Common myeloid progenitor, CD34-positive (primary cell): ENCODE data around the gene THBS4.

Experiments
- CTCF ChIA-PET: fragments of 350-600 bp; sonication (Branson Sonifier 250); formaldehyde crosslinking; loops from one replicate; lab custom pipeline; 2021; ENCODE audit warnings: antibody characterized with exemption; lab: Charles Lee
- POLR2A ChIA-PET: fragments of 350-600 bp; sonication (Branson Sonifier 250); formaldehyde crosslinking; loops from one replicate; lab custom pipeline; 2021; ENCODE audit warnings: antibody characterized with exemption; lab: Charles Lee
- DNase-seq, 3 donors: peaks; one replicate each; pipeline versions ENCODE4 v3.0.0 to v3.0.0-alpha.2; 2013
- H3K27ac ChIP-seq, 2 experiments: 1 replicate in 1 of 2; 2 replicates in 1 of 2; pipeline ENCODE4 v1.7.0; 2013; ENCODE audit warnings: inconsistent platforms in 2 of 2, low read length in 2 of 2, mild to moderate bottlenecking in 2 of 2, low read depth in 1 of 2, moderate library complexity in 1 of 2; ENCODE audit not compliant: severe bottlenecking in 2 of 2, insufficient read depth in 1 of 2, poor library complexity in 1 of 2
- H3K27me3 ChIP-seq, 5 experiments: replicated peaks in 2 of 5; 1 replicate in 3 of 5; 2 replicates in 2 of 5; pipeline versions ENCODE4 v1.6.1 to v1.7.0; 2013; ENCODE audit warnings: low read length in 4 of 5, mild to moderate bottlenecking in 2 of 5, moderate library complexity in 2 of 5, inconsistent platforms in 1 of 5; ENCODE audit not compliant: insufficient read depth in 5 of 5, control insufficient read depth in 4 of 5
- H3K36me3 ChIP-seq, 4 experiments: 1 replicate in 2 of 4; 2 replicates in 2 of 4; pipeline versions ENCODE4 v1.6.1 to v1.7.0; 2013; ENCODE audit warnings: low read length in 3 of 4, control low read depth in 1 of 4, mild to moderate bottlenecking in 1 of 4; ENCODE audit not compliant: control insufficient read depth in 4 of 4, insufficient read depth in 4 of 4
- H3K4me1 ChIP-seq, 4 experiments: 1 replicate in 3 of 4; 2 replicates in 1 of 4; pipeline versions ENCODE4 v1.6.1 to v1.7.1; 2013; ENCODE audit warnings: low read length in 3 of 4, mild to moderate bottlenecking in 3 of 4, control low read depth in 1 of 4, inconsistent platforms in 1 of 4, moderate library complexity in 1 of 4; ENCODE audit not compliant: control insufficient read depth in 4 of 4, insufficient read depth in 4 of 4; ENCODE audit errors: control extremely low read depth in 1 of 4
- H3K4me3 ChIP-seq, 7 experiments: 1 replicate in 4 of 7; 2 replicates in 3 of 7; pipeline versions ENCODE4 v1.5.1 to v1.7.0; 2013; ENCODE audit warnings: mild to moderate bottlenecking in 7 of 7, low read length in 6 of 7, moderate library complexity in 6 of 7, inconsistent platforms in 2 of 7, low read depth in 2 of 7, control low read depth in 1 of 7; ENCODE audit not compliant: insufficient read depth in 4 of 7, control insufficient read depth in 1 of 7; ENCODE audit errors: extremely low read depth in 1 of 7
- H3K9me3 ChIP-seq, 5 experiments: 1 replicate in 4 of 5; 2 replicates in 1 of 5; pipeline versions ENCODE4 v1.6.1 to v1.7.1; 2013; ENCODE audit warnings: low read length in 4 of 5, mild to moderate bottlenecking in 2 of 5, inconsistent platforms in 1 of 5, low read depth in 1 of 5, moderate library complexity in 1 of 5; ENCODE audit not compliant: control insufficient read depth in 4 of 5, insufficient read depth in 2 of 5; ENCODE audit errors: control extremely low read depth in 1 of 5
- WGBS: methylation state at CpG from one replicate; pipeline ENCODE4 v1.1.5; 2013; ENCODE audit not compliant: insufficient coverage; 5-methylcytosine and 5-hydroxymethylcytosine counted together

Gene THBS4

DNA sequence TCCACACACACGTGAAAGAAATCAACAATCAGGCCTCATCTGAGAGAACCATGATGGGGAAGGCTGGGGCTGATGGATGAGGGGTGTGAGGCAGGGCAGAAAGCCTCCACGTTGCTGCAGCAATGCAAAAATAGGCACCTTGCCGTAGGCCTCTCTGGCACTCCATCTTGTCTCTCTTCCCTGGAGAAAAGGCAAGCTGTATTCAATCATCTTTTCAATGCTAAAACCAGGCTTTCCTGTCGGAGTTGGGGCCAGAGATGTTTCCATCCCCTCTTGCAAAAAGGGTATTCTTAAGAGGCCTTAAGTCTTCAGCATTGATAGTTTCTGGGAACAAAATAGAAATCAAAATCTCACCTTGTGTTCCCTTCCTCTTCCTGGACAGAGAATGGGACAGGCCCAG lies 80.9 kb downstream of the THBS4 start:
- H3K4me1 ChIP-seq: peaks cover 0 to 3% (median 0%) of the 10 kb centered on the region in 4 experiments
- H3K9me3 ChIP-seq: peaks cover 0 to 3% (median 1%) of the 10 kb centered on the region in 5 experiments
- ChIA-PET POLR2A (no interaction called here), CTCF (interaction anchor here (1.0 kb wide), 1 partner anchor 192 kb away, joined by 3 read pairs; no protein-coding TSS in a partner anchor)
- 100% methylated on average over 3 of the region's 4 CpGs for WGBS
- no peaks in the 10 kb centered on the region for H3K27me3 ChIP-seq
- no peak overlapping the region for H3K27ac ChIP-seq
- no peak overlapping the region for H3K4me3 ChIP-seq
- peaks cover 0 to 2% (median 0%) of the 10 kb centered on the region in 4 experiments for H3K36me3 ChIP-seq
- DNase-seq: no peak

DNA sequence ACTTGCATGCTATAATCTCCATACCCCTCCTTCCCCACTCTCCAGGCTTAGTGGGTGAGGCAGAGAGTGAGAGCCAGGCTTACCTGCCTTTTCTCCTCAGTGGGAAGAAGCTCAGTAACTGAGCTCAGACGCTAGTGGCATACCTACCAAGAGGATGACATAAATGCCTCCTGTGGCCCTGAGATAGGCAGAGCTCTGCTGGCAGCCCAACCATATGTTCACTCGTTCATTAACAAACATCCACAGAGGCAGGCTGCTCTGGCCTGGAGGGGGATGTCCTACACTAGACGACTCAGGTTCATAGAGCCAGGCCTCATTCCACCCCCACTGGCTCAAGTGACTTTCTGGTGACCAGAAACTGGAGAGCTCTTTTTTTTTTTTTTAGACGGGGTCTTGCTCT lies 81.3 kb downstream of the THBS4 start:
- DNase-seq: no peak
- peaks cover 0 to 7% (median 3%) of the 10 kb centered on the region in 5 experiments for H3K9me3 ChIP-seq
- H3K4me1 ChIP-seq: peaks cover 0 to 3% (median 0%) of the 10 kb centered on the region in 4 experiments
- CTCF ChIA-PET: interaction anchor here (1.0 kb wide), 1 partner anchor 191 kb away, joined by 3 read pairs; no protein-coding TSS in a partner anchor
- H3K4me3 ChIP-seq: no peak overlapping the region
- POLR2A ChIA-PET: no interaction called here
- H3K27ac ChIP-seq: no peak overlapping the region
- no peaks in the 10 kb centered on the region for H3K27me3 ChIP-seq
- H3K36me3 ChIP-seq: peaks cover 0 to 2% (median 0%) of the 10 kb centered on the region in 4 experiments
- 93% methylated on average over 3 of the region's 4 CpGs for WGBS

GRCh38 chr5:80117446-80117845 lies 82.3 kb downstream of the THBS4 start:
- Histone ChIP-seq H3K27me3 (no peaks in the 10 kb centered on the region), H3K9me3 (peaks cover 0 to 7% (median 3%) of the 10 kb centered on the region in 5 experiments), H3K4me1 (peaks cover 0 to 3% (median 0%) of the 10 kb centered on the region in 4 experiments), H3K36me3 (peaks cover 0 to 2% (median 0%) of the 10 kb centered on the region in 4 experiments), H3K27ac (no peak overlapping the region), H3K4me3 (no peak overlapping the region)
- peak in 2 of 3 donors; percentile 24 to 33 for DNase-seq
- ChIA-PET POLR2A (interaction anchor here (0.7 kb wide), 1 partner anchor 156 kb away, joined by 6 read pairs; no protein-coding TSS in a partner anchor), CTCF (no interaction called here)

GRCh38 chr5:80119372-80119771 lies 84.2 kb downstream of the THBS4 start:
- Histone ChIP-seq H3K27me3 (no peaks in the 10 kb centered on the region), H3K36me3 (no peaks in the 10 kb centered on the region), H3K4me1 (peaks cover 0 to 3% (median 0%) of the 10 kb centered on the region in 4 experiments), H3K9me3 (peaks cover 0 to 7% (median 3%) of the 10 kb centered on the region in 5 experiments), H3K4me3 (no peak overlapping the region), H3K27ac (no peak overlapping the region)
- CTCF ChIA-PET: interaction anchor here (0.9 to 1.2 kb wide), 2 partner anchors 10 to 35 kb away, joined by 3 to 4 read pairs; no protein-coding TSS in a partner anchor
- 100% methylated on average over 2 of the region's 2 CpGs for WGBS
- POLR2A ChIA-PET: no interaction called here
- no peak for DNase-seq

DNA sequence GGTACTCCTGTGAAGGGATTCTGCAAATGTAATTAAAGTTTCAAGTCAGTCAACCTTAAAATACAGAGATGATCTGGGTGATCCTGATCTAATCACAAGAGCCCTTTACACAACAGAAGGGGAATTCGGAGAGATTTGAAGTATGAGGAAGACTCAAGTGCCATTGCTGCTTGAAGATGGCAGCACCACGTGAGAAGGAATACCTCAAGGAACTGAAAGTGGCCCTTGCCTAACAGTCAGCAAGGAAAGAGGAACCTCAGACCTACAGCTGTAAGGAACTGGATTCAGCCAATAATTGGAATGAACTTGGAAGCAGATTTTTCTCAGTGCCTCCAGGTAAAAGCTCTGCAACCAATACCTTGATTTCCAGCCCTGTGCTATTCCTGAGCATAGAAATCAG lies 87.4 kb downstream of the THBS4 start:
- Histone ChIP-seq H3K4me1 (peaks cover 0 to 15% (median 0%) of the 10 kb centered on the region in 4 experiments), H3K27me3 (no peaks in the 10 kb centered on the region), H3K4me3 (no peak overlapping the region), H3K9me3 (peaks cover 0 to 10% (median 2%) of the 10 kb centered on the region in 5 experiments), H3K27ac (no peak overlapping the region), H3K36me3 (no peaks in the 10 kb centered on the region)
- DNase-seq: peak in 2 of 3 donors; percentile 35 to 47
- POLR2A ChIA-PET: no interaction called here
- 45% methylated on average over 2 of the region's 2 CpGs for WGBS
- CTCF ChIA-PET: no interaction called here

DNA sequence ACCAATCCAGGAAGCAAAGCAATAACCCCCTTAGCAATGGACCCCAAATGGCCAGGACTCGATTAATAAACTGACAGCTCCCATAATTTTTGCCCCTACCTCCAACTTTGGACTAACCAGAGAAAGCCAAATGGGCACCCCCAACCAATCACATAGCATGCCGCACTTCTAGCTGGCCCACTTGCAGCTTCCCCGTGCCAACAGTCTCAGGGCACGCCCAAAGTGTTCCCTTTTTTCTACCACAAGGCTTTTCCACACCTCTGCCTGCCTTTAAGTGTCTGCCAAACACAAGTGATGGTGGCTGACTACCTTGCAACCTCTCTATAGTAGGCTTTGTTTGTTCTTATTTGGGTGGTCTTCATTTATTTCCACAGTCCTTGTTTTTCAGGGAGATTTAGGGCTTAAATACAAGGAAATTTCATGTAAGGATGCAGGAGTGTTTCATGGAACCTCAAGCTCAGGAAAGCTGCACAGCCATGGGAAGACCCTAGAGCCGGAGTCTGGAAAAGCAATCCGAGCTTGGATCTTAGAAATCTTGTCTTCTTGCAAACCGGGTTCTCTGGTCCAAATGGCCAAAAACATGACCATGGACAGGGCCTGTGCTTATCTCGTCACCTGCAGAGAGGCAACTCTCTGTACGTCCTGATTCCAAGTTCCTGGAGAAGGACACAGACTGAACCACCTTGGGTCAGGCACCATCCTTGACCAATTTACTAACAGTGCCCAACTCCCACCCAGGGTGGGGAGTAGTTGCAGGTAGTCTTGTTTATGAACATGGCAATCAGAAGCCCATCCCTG lies 89.2 kb downstream of the THBS4 start:
- no peak overlapping the region for H3K4me3 ChIP-seq
- H3K27me3 ChIP-seq: no peaks in the 10 kb centered on the region
- ChIA-PET POLR2A (no interaction called here), CTCF (no interaction called here)
- H3K36me3 ChIP-seq: no peaks in the 10 kb centered on the region
- H3K27ac ChIP-seq: no peak overlapping the region
- no peak for DNase-seq
- H3K9me3 ChIP-seq: peaks cover 0 to 9% (median 0%) of the 10 kb centered on the region in 5 experiments
- WGBS: 95% methylated on average over 9 of the region's 9 CpGs
- H3K4me1 ChIP-seq: peaks cover 0 to 15% (median 0%) of the 10 kb centered on the region in 4 experiments
